IPS-NIHi7 (cell line): ENCODE measurements around the gene CIAO2A.

Experiments used
- DNase-seq: peaks from one replicate; pipeline ENCODE4 v3.0.0; 2012; ENCODE audit warnings: mixed read lengths; ENCODE audit errors: extremely low spot score

The CIAO2A gene

GRCh38 chr15:64044300-64045100, 49.1 kb downstream of the CIAO2A start:
- no peak for DNase-seq

- no peak for DNase-seq
Observed at GRCh38 chr15:64038878-64039610, 54.6 kb downstream of the CIAO2A start.

GRCh38 chr15:64037966-64038365, 55.7 kb downstream of the CIAO2A start:
- DNase-seq, result no peak

GRCh38 chr15:64037116-64037515, 56.5 kb downstream of the CIAO2A start:
- DNase-seq, result no peak

- DNase-seq, result no peak
Observed at GRCh38 chr15:64035525-64035924, 58.1 kb downstream of the CIAO2A start.

GRCh38 chr15:64034519-64034918, 59.1 kb downstream of the CIAO2A start:
- no peak for DNase-seq

GRCh38 chr15:64032329-64032728, 61.3 kb downstream of the CIAO2A start:
- no peak for DNase-seq

- no peak for DNase-seq
Observed at GRCh38 chr15:64030123-64030522, 63.5 kb downstream of the CIAO2A start.

GRCh38 chr15:64029633-64030032, 64.0 kb downstream of the CIAO2A start:
- no peak for DNase-seq

- DNase-seq, result no peak
Observed at GRCh38 chr15:64029110-64029509, 64.5 kb downstream of the CIAO2A start.

- DNase-seq, result no peak
Observed at GRCh38 chr15:64026591-64026990, 67.0 kb downstream of the CIAO2A start.

GRCh38 chr15:64024172-64025050, 69.2 kb downstream of the CIAO2A start:
- peak; percentile 33 for DNase-seq

GRCh38 chr15:64023220-64023619, 70.4 kb downstream of the CIAO2A start:
- DNase-seq, result no peak

- no peak for DNase-seq
Observed at GRCh38 chr15:64022571-64022970, 71.1 kb downstream of the CIAO2A start.
